Prostate gland (tissue), 2 donors: Measurements from ENCODE around the gene RSL24D1. TPM values are rescaled to one million over a fixed set of nuclear protein-coding genes. Genes with fewer than 3 reads are reported as not detected.

Source experiments
- DNase-seq: peaks from one replicate; pipeline ENCODE4 v3.0.0-alpha.2; 2019; ENCODE audit warnings: low spot score
- H3K27ac ChIP-seq, 2 donors: fragments of 200-600 bp; sonication (generic); 2 replicates each; pipeline ENCODE4 v1.5.1; 2017 to 2019
- H3K27me3 ChIP-seq: fragments of 200-600 bp; sonication (generic); replicated peaks from 2 replicates; pipeline ENCODE4 v1.5.1; 2019; ENCODE audit not compliant: insufficient read depth
- H3K36me3 ChIP-seq, 2 donors: fragments of 200-600 bp; sonication (generic); 1 replicate in 1 of 2; 2 replicates in 1 of 2; pipeline versions ENCODE4 v1.5.1 to v1.8.1; 2017 to 2019
- H3K4me1 ChIP-seq: fragments of 200-600 bp; sonication (generic); replicated peaks from 2 replicates; pipeline ENCODE4 v1.5.1; 2019
- H3K4me3 ChIP-seq, 2 donors: fragments of 200-600 bp; sonication (generic); 2 replicates each; pipeline ENCODE4 v1.5.1; 2017 to 2019
- H3K9me3 ChIP-seq: fragments of 200-600 bp; sonication (generic); 2 replicates; pipeline ENCODE4 v1.5.1; 2017
- POLR2A ChIP-seq: fragments of 450-650 bp; IDR thresholded peaks from one replicate; pipeline ENCODE4 v1.6.1; 2016; ENCODE audit warnings: antibody characterized with exemption, mild to moderate bottlenecking
- POLR2AphosphoS5 ChIP-seq: sonication (generic); formaldehyde crosslinking; IDR thresholded peaks from one replicate; pipeline ENCODE4 v1.6.1; 2017; ENCODE audit warnings: antibody characterized with exemption
- WGBS: methylation state at CpG from one replicate; pipeline ENCODE4 v1.1.5; 2018; 5-methylcytosine and 5-hydroxymethylcytosine counted together
- intact Hi-C: fragments of 100-400 bp; cut with DNase I; formaldehyde crosslinking; loops from one replicate; pipeline ENCODE4 v1.14.2; 2022
- total RNA-seq, 2 donors: library from RNA; depleted of rRNA; stranded (reverse); fragments of >200 nt; gene quantifications; one replicate each; pipeline ENCODE4 v1.1.0, GENCODE V29; 2016
- TF ChIP-seq, protein P1 (sequence below), 4 experiments: fragments of 200-600 bp in 2 of 4; fragments of 450-650 bp in 2 of 4; sonication (generic) in 2 of 4; IDR thresholded peaks; 1 replicate in 3 of 4; 2 replicates in 1 of 4; pipeline ENCODE4 v1.5.1; 2016 to 2019; ENCODE audit warnings: antibody characterized with exemption in 4 of 4, mild to moderate bottlenecking in 2 of 4, moderate library complexity in 2 of 4

RSL24D1 gene
- total RNA-seq, 2 donors from 2014 or later = 51.5 to 64.0 TPM

DNA sequence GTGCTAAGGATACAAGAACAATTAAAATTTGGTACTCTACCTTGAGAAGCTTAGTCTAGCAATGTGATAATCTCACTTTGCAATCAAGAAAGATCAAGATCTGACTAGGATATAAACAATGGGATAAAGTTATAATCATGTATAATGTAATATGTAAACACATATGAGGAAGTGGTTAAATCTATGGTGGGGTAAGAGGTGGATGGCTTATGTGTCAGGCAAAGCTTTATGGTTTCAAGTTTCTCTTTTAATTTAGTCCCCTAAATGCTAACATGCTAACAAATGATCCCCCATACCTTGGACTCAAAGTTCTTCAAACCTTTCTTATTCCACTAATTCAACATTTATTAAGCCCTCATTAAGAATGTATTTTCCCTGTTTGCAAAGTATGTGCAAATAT lies 2.5 kb downstream of the RSL24D1 start:
- H3K9me3 ChIP-seq = no peaks in the 10 kb centered on the region
- no peak for DNase-seq
- H3K27ac ChIP-seq = no peak overlapping the region
- TF ChIP-seq POLR2AphosphoS5 = no peak
- TF ChIP-seq, protein P1, sequence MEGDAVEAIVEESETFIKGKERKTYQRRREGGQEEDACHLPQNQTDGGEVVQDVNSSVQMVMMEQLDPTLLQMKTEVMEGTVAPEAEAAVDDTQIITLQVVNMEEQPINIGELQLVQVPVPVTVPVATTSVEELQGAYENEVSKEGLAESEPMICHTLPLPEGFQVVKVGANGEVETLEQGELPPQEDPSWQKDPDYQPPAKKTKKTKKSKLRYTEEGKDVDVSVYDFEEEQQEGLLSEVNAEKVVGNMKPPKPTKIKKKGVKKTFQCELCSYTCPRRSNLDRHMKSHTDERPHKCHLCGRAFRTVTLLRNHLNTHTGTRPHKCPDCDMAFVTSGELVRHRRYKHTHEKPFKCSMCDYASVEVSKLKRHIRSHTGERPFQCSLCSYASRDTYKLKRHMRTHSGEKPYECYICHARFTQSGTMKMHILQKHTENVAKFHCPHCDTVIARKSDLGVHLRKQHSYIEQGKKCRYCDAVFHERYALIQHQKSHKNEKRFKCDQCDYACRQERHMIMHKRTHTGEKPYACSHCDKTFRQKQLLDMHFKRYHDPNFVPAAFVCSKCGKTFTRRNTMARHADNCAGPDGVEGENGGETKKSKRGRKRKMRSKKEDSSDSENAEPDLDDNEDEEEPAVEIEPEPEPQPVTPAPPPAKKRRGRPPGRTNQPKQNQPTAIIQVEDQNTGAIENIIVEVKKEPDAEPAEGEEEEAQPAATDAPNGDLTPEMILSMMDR (IDR thresholded peaks at IDR 0.05) = no peak
- TF ChIP-seq POLR2A = no peak
- H3K36me3 ChIP-seq = no peaks in the 10 kb centered on the region
- no peak overlapping the region for H3K4me3 ChIP-seq
- no peaks in the 10 kb centered on the region for H3K27me3 ChIP-seq
- intact Hi-C loops = no loop called here
- H3K4me1 ChIP-seq = no peaks in the 10 kb centered on the region

DNA sequence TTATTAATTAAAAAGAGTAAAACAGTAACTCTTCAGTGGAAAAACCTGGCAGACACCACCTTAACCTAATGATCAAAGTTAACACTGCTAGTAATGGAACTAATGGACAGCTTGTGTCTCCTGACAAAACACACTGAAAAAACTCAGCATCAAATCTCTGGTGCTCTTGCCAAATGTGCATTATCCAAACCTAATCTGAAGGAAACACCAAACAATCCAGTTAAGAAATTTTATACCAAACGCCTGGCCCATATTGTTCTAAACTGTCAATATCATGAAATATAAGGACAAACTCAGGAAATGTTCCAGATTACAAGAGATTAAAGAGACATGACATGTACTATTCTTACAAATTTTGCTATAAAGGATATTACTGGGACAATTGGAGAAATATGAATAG lies 10.4 kb downstream of the RSL24D1 start:
- H3K4me3 ChIP-seq = no peak overlapping the region
- intact Hi-C loops = no loop called here
- no peaks in the 10 kb centered on the region for H3K9me3 ChIP-seq
- WGBS = 39% methylated on average over 1 of the region's 1 CpG
- no peak overlapping the region for H3K27ac ChIP-seq
- DNase-seq = no peak
- no peaks in the 10 kb centered on the region for H3K4me1 ChIP-seq
- no peaks in the 10 kb centered on the region for H3K36me3 ChIP-seq
- TF ChIP-seq POLR2AphosphoS5 (no peak), POLR2A (no peak)
- TF ChIP-seq, protein P1 (IDR thresholded peaks at IDR 0.05) = no peak
- no peaks in the 10 kb centered on the region for H3K27me3 ChIP-seq

DNA sequence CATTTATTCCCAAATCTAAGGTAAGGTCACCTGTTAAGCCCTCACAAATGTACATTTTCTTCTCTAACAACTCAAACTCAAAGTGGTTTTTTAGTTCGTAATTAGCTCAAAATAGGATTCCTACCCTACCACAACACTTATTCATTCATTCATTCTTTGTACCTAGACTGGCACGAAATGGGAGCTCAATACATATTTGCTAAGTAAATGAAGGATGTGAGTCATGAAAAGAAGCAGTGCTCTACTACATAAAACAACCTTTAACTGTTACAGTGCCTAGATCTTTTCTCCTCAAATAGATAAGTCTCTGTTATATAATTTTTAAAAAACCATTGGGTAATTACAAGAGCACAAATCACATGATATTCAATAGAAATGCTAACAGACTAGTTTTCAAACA lies 13.1 kb downstream of the RSL24D1 start:
- Histone ChIP-seq H3K27ac (no peak overlapping the region), H3K36me3 (no peaks in the 10 kb centered on the region), H3K4me3 (no peak overlapping the region), H3K27me3 (no peaks in the 10 kb centered on the region), H3K9me3 (no peaks in the 10 kb centered on the region), H3K4me1 (no peaks in the 10 kb centered on the region)
- intact Hi-C loops = no loop called here
- no peak for TF ChIP-seq POLR2A
- no peak for TF ChIP-seq POLR2AphosphoS5
- TF ChIP-seq, protein P1 (IDR thresholded peaks at IDR 0.05) = no peak
- WGBS = 68% methylated on average over 2 of the region's 2 CpGs
- DNase-seq = no peak

DNA sequence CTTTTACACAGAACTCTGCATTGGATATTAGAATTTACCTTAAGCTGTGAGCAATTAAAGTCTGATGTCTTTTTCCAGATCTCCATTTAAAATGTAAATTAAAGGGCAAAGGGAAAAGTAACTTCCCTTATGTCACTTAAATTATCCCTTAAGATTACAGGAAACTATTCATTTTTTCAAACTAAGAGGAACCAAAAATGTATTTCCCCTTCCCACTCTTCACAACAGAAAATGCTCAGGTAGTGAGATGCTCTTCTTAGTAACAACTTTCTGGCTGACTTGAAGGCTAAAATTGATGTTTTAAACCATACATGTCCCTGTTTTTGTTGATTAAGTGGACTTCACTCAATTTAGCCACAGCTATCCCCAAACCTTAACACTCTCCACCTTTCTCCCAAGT lies 17.6 kb downstream of the RSL24D1 start:
- H3K27ac ChIP-seq = no peak overlapping the region

DNA sequence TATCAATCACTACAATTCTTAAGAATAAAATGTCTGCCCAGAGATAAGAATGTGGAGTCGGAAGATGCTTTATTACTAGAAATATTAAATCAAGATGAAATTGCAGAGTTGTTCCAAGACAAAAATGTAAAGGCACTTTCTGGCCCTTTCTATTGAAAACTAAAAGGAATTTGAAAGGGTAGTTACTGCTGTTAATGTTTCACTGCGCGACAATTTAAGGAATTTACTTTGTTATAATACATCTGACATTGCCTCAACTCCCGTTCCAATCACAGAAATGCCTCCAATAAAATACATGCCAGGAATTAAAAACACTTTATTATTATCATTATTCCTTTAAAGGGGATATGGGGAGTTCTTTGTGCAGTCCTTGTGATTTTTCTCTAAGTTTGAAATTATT lies 26.4 kb downstream of the RSL24D1 start:
- Histone ChIP-seq H3K4me3 (no peak overlapping the region), H3K27me3 (no peaks in the 10 kb centered on the region), H3K27ac (no peak overlapping the region), H3K36me3 (no peaks in the 10 kb centered on the region), H3K9me3 (no peaks in the 10 kb centered on the region), H3K4me1 (no peaks in the 10 kb centered on the region)
- 52% methylated on average over 4 of the region's 4 CpGs for WGBS
- intact Hi-C loops = no loop called here
- DNase-seq = no peak
- TF ChIP-seq POLR2A (no peak), POLR2AphosphoS5 (no peak)
- TF ChIP-seq, protein P1 (IDR thresholded peaks at IDR 0.05) = no peak

More for the DNA sequence above, 17.6 kb downstream of the RSL24D1 start:
- TF ChIP-seq POLR2AphosphoS5 = no peak
- no peak for TF ChIP-seq POLR2A
- TF ChIP-seq, protein P1 (IDR thresholded peaks at IDR 0.05) = no peak
- Histone ChIP-seq H3K4me1 (no peaks in the 10 kb centered on the region), H3K36me3 (no peaks in the 10 kb centered on the region), H3K4me3 (no peak overlapping the region), H3K27me3 (no peaks in the 10 kb centered on the region), H3K9me3 (no peaks in the 10 kb centered on the region)
- intact Hi-C loops = no loop called here
- DNase-seq = no peak
